Astrocyte (in vitro differentiated cells and primary cell): ENCODE measurements around the gene ADGRF3. TPM values are rescaled to one million over a fixed set of nuclear protein-coding genes. Genes with fewer than 3 reads are reported as not detected.

ENCODE experiments used
- DNase-seq: peaks from one replicate; pipeline ENCODE4 v3.0.0-alpha.2; 2010; ENCODE audit warnings: low read depth
- FAIRE-seq: peaks from 2 replicates; lab custom pipeline; 2011; peaks lifted over from hg19 to GRCh38; lab: Jason Lieb, UNC
- H2AFZ ChIP-seq: 2 replicates; pipeline ENCODE4 v1.6.0; 2012; ENCODE audit warnings: low read depth, low read length, inconsistent platforms
- H3K27ac ChIP-seq: 2 replicates; pipeline ENCODE4 v1.5.1; 2011; ENCODE audit warnings: low read depth, low read length, inconsistent platforms
- H3K27me3 ChIP-seq: 2 replicates; pipeline ENCODE4 v1.6.0; 2011; ENCODE audit warnings: low read length, inconsistent platforms; ENCODE audit not compliant: insufficient read depth
- H3K36me3 ChIP-seq: 2 replicates; pipeline ENCODE4 v1.5.1; 2011; ENCODE audit warnings: low read length, inconsistent platforms; ENCODE audit not compliant: insufficient read depth
- H3K4me1 ChIP-seq: 2 replicates; pipeline ENCODE4 v1.5.1; 2011; ENCODE audit warnings: low read length, inconsistent platforms; ENCODE audit not compliant: insufficient read depth
- H3K4me2 ChIP-seq: 2 replicates; pipeline ENCODE4 v1.6.0; 2012; ENCODE audit warnings: low read length, inconsistent platforms
- H3K4me3 ChIP-seq: 2 replicates; pipeline ENCODE4 v1.5.1; 2011; ENCODE audit warnings: low read depth, mild to moderate bottlenecking, low read length, inconsistent platforms; ENCODE audit not compliant: insufficient read depth
- H3K79me2 ChIP-seq: 2 replicates; pipeline ENCODE4 v1.6.0; 2012; ENCODE audit warnings: mild to moderate bottlenecking, low read length, inconsistent platforms; ENCODE audit not compliant: insufficient read depth
- H3K9ac ChIP-seq: 2 replicates; pipeline ENCODE4 v1.6.0; 2012; ENCODE audit warnings: mild to moderate bottlenecking, low read length, inconsistent platforms
- H3K9me3 ChIP-seq: 2 replicates; pipeline ENCODE4 v1.5.1; 2012; ENCODE audit warnings: low read depth, mild to moderate bottlenecking, low read length, inconsistent platforms; ENCODE audit not compliant: insufficient read depth
- H4K20me1 ChIP-seq: 2 replicates; pipeline ENCODE4 v1.6.0; 2012; ENCODE audit warnings: low read length, inconsistent platforms; ENCODE audit not compliant: insufficient read depth
- H3K27ac Mint-ChIP-seq: one replicate; pipeline ENCODE4 v1.8.0; 2021; ENCODE audit warnings: mild to moderate bottlenecking, mixed read lengths; ENCODE audit not compliant: unreplicated experiment
- H3K27me3 Mint-ChIP-seq: one replicate; pipeline ENCODE4 v1.8.0; 2021; ENCODE audit warnings: low read depth, mixed read lengths; ENCODE audit not compliant: unreplicated experiment
- H3K36me3 Mint-ChIP-seq: one replicate; pipeline ENCODE4 v1.8.0; 2021; ENCODE audit warnings: low read depth, mixed read lengths; ENCODE audit not compliant: unreplicated experiment
- H3K4me1 Mint-ChIP-seq: one replicate; pipeline ENCODE4 v1.8.0; 2021; ENCODE audit warnings: low read depth, mixed read lengths; ENCODE audit not compliant: unreplicated experiment
- H3K4me3 Mint-ChIP-seq: one replicate; pipeline ENCODE4 v1.8.0; 2021; ENCODE audit warnings: mild to moderate bottlenecking, moderate library complexity, mixed read lengths; ENCODE audit not compliant: unreplicated experiment
- H3K9me3 Mint-ChIP-seq: one replicate; pipeline ENCODE4 v1.8.0; 2021; ENCODE audit warnings: mild to moderate bottlenecking, mixed read lengths; ENCODE audit not compliant: unreplicated experiment
- EZH2 ChIP-seq: IDR thresholded peaks from 2 replicates; pipeline ENCODE4 v1.6.1; 2012; ENCODE audit warnings: mild to moderate bottlenecking, low read length, inconsistent platforms; ENCODE audit not compliant: insufficient read depth
- total RNA-seq: library from RNA; stranded (reverse); gene quantifications from 2 replicates; pipeline ENCODE4 v1.2.1, GENCODE V29; 2021
- TF ChIP-seq, protein P1 (sequence below): IDR thresholded peaks from 2 replicates; pipeline ENCODE4 v1.5.1; 2011; ENCODE audit warnings: low read depth, mild to moderate bottlenecking, inconsistent platforms, low read length, moderate library complexity; ENCODE audit not compliant: insufficient read depth

Gene ADGRF3
- total RNA-seq, 1 donor from 2014 or later: 0.16 TPM

GRCh38 chr2:26344581-26345282 lies 1.9 kb downstream of the ADGRF3 start:
- Mint-ChIP-seq H3K4me3 (peak overlapping the region; percentile 97), H3K27me3 (no peaks in the 10 kb centered on the region), H3K4me1 (peaks cover 20% of the 10 kb centered on the region), H3K9me3 (no peaks in the 10 kb centered on the region), H3K27ac (peak overlapping the region; percentile 98), H3K36me3 (no peaks in the 10 kb centered on the region)
- TF ChIP-seq, protein P1, sequence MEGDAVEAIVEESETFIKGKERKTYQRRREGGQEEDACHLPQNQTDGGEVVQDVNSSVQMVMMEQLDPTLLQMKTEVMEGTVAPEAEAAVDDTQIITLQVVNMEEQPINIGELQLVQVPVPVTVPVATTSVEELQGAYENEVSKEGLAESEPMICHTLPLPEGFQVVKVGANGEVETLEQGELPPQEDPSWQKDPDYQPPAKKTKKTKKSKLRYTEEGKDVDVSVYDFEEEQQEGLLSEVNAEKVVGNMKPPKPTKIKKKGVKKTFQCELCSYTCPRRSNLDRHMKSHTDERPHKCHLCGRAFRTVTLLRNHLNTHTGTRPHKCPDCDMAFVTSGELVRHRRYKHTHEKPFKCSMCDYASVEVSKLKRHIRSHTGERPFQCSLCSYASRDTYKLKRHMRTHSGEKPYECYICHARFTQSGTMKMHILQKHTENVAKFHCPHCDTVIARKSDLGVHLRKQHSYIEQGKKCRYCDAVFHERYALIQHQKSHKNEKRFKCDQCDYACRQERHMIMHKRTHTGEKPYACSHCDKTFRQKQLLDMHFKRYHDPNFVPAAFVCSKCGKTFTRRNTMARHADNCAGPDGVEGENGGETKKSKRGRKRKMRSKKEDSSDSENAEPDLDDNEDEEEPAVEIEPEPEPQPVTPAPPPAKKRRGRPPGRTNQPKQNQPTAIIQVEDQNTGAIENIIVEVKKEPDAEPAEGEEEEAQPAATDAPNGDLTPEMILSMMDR: no peak
- TF ChIP-seq EZH2: no peak
- DNase-seq (peak; percentile 52), FAIRE-seq (no peak)
- H2AFZ ChIP-seq: peak overlapping the region; percentile 75
- H3K4me1 ChIP-seq: peaks cover 15% of the 10 kb centered on the region
- H3K9me3 ChIP-seq: no peaks in the 10 kb centered on the region
- peak overlapping the region; percentile 90 for H3K4me3 ChIP-seq
- peak overlapping the region; percentile 95 for H3K9ac ChIP-seq
- peaks cover 49% of the 10 kb centered on the region for H3K79me2 ChIP-seq
- peak overlapping the region; percentile 93 for H3K27ac ChIP-seq
- peak overlapping the region; percentile 89 for H3K4me2 ChIP-seq
- no peaks in the 10 kb centered on the region for H3K36me3 ChIP-seq
- H3K27me3 ChIP-seq: peaks cover 1% of the 10 kb centered on the region
- H4K20me1 ChIP-seq: peaks cover 14% of the 10 kb centered on the region

DNA sequence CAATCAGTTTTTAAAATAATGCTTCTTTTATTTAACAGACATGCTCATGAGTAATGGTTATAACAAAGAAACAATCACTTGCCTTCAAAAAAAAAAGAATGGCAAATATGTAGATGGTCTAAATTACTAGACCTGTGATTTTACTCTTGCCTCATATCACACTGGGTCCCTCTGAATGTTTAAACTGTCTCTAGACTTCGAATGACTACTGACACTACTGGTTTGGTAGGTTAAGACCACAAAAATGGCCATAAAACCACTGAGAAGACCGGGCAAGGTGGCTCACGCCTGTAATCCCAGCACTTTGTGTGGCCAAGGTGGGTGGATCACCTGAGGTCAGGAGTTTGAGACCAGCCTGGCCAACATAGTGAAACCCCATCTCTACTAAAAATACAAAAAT lies 5.8 kb downstream of the ADGRF3 start:
- Mint-ChIP-seq H3K36me3 (no peaks in the 10 kb centered on the region), H3K9me3 (no peaks in the 10 kb centered on the region), H3K4me3 (no peak overlapping the region), H3K4me1 (peaks cover 16% of the 10 kb centered on the region), H3K27me3 (no peaks in the 10 kb centered on the region), H3K27ac (no peak overlapping the region)
- H3K4me3 ChIP-seq: no peak overlapping the region
- H3K4me1 ChIP-seq: peaks cover 8% of the 10 kb centered on the region
- H3K36me3 ChIP-seq: no peaks in the 10 kb centered on the region
- no peak overlapping the region for H2AFZ ChIP-seq
- H3K27me3 ChIP-seq: peaks cover 4% of the 10 kb centered on the region
- TF ChIP-seq, protein P1: no peak
- TF ChIP-seq EZH2: no peak
- H3K27ac ChIP-seq: no peak overlapping the region
- H3K4me2 ChIP-seq: no peak overlapping the region
- H3K79me2 ChIP-seq: peaks cover 13% of the 10 kb centered on the region
- FAIRE-seq (no peak), DNase-seq (no peak)
- H4K20me1 ChIP-seq: no peaks in the 10 kb centered on the region
- H3K9ac ChIP-seq: no peak overlapping the region
- H3K9me3 ChIP-seq: no peaks in the 10 kb centered on the region

DNA sequence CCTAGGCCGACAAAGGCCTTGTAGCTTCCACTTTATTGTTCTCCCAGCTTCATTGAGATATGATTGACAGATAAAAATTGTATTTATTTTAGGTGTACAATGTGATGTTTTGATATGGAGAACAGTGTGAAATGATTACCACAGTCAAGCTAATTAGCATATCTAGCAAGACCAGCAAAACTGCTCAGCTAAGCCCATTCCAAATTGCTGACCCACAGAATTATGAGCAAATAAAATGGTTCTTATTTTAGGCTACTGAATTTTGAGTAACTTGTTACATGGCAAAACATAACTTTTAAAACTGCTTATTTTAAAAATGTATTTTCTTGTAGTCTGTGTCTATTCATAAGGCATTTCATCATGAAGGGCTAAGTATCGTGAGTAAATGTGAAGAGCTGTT lies 9.3 kb downstream of the ADGRF3 start:
- Histone ChIP-seq H3K4me3 (no peak overlapping the region), H4K20me1 (no peaks in the 10 kb centered on the region), H2AFZ (no peak overlapping the region), H3K9me3 (no peaks in the 10 kb centered on the region), H3K79me2 (no peaks in the 10 kb centered on the region), H3K9ac (no peak overlapping the region), H3K27ac (no peak overlapping the region), H3K36me3 (no peaks in the 10 kb centered on the region), H3K4me1 (no peaks in the 10 kb centered on the region), H3K27me3 (peaks cover 6% of the 10 kb centered on the region), H3K4me2 (no peak overlapping the region)
- no peaks in the 10 kb centered on the region for H3K9me3 Mint-ChIP-seq
- no peaks in the 10 kb centered on the region for H3K36me3 Mint-ChIP-seq
- no peak overlapping the region for H3K27ac Mint-ChIP-seq
- no peak for FAIRE-seq
- no peaks in the 10 kb centered on the region for H3K27me3 Mint-ChIP-seq
- no peak overlapping the region for H3K4me3 Mint-ChIP-seq
- H3K4me1 Mint-ChIP-seq: peaks cover 13% of the 10 kb centered on the region
- TF ChIP-seq, protein P1: no peak
- no peak for DNase-seq
